ENCODE results near the gene NCKAP5.
"Not testable (repeated sequence)": the region's sequence is repeated elsewhere in the genome, so short reads cannot be mapped to it uniquely, and the experiment has no call there.

NCKAP5 gene

DNA sequence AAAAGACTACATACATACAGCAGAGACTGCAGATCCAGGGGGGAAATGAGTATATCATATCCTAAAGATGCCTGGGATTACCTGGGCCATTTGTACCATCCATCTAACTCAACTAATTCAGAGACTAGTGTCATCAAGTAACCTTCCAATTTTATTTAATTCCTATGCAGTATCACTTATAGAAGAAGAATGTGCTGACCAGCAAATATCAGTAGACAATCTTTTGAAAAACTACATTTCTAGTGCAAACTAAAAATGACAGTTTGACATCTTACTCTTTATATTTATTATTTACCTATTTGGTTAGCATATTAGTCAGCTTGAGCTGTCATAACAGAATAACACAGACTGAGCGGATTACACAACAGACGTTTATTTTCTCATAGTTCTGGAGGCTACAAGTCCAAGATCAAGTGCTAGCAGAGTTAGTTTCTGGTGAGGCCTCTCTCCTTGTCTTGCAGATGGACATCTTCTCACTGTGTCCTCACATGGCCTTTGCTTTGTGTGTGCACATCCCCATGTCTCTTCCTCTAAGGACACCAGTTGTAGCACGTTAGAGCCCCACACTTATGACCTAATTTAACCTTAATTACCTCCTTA is 47.0 kb downstream of the NCKAP5 start:
- no peak for DNase-seq

DNA sequence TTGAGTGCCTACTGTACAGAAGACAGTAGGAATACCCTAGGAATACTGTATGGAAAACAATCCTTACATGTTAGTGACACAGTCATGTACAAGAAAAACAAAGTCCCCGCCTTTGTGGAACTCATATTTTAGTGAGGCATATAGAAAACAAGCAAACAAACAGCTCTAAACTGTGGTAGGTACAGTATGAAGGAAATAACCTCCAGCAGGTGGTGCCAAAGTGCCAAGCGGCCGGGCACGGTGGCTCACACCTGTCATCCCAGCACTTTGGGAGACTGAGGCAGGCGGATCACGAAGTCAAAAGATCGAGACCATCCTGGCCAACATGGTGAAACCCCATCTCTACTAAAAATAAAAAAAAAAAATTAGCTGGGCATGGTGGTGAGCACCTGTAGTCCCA is 48.6 kb downstream of the NCKAP5 start:
- DNase-seq: not testable (repeated sequence)

DNA sequence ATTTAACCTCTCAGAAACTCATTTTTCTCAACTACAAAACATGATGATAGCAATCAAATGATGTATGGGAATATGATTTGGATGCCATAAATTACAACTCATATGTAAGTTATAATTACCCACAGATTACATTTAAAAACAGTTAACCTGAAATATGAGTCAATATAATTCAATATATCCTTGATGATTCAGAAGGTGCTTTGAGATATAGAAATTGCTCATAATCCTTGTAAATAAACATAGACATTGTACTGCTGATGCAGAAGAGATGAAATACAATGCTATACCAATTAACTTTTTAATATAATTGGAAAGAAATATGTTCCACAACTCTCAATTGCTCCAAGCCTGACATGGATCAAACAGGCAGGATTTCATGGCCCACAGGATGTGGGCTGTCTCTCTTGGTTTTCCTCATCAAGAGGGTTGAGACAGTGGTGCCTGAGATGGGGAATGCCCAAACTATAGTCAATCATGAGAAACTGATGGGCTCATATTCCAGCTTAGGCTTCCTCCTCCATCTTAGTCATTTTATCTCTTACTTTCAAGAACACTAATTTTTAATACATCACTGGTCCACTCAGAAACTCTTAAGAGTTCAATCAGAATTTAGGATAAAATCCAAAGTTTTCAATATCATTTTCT is 49.4 kb downstream of the NCKAP5 start:
- peak; percentile 23 for DNase-seq

DNA sequence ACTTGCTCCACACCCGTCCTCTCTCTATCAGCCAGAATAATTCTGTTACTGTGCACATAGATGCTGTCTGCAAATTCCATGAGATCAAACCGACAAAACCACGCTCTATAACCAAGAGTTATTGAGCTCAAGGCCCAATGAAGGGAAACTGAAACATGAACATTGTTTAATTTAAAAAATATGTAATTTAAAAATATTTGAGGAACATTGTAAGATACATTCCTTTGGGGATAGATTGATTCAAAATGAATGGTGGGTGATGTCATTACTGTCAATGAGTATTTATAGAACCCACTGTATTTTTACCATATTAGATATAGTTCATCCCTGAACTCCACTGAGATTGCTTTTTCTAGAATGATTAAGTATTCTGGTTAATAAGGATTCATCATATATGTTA is 50.4 kb downstream of the NCKAP5 start:
- peak; percentile 89 for DNase-seq

DNA sequence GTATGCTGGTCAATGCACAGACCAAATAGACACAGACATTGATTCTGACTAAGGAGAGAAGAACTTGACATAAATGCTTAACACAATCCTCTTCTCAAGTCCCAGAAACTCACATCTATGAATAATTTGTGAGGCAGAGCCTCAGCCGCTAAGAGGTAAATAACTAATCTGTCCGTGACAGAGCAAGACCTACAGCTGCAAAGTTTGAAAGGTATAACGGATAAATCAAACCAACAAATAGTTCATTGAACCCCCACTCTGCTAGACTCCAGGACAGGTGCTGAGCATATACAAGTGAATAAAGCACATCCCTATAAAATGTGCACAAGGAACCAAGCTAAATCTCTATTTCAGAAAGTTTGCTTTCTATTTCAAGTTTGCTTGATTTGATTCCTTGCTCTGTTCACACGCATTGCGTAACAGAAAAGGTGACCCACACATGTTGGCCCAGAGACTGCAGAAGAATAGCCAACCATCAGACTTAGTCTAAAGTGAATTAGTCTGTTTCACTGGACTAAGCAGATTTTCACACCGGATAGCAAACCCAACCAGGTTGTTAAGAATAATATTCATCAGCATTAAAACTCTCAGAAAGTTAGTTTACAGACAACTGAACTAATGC is 51.7 kb downstream of the NCKAP5 start:
- DNase-seq: no peak

DNA sequence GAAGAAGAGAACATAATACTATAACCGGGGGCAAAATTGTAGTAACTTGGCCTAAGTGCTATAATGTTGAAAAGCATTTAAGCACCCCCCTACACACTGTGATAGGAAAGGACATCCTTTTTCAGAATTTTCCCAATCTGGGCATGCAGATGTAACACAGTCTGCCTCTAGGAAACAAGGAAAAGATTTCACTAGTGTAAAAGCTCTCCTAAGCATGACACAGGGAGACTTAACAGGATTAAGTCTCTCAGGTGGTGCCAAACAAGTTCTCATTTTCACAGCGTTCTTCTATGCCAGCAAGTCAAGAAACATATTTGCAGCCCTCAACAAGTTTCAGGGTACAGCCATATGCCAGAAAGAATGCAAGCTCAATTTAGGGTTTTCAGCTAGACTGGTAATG is 53.0 kb downstream of the NCKAP5 start:
- no peak for DNase-seq

DNA sequence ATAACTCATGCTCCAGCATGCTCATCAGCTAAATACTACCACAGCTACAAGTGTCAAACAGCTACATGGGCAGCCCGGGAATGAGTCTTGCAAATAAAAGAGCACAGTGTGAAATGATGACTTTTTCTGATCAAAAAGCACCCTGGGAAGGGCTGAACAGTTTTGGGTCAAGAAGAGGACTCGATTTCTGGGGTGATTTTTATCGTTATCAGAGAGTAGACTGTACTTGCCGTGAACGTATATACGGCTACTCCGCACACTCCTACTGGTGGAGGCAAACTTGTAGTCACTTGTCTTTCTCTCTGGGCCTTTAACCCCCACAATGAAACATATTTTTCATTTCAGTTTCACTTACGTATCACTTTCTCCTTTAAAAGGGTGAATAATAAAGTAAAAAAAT is 54.4 kb downstream of the NCKAP5 start:
- no peak for DNase-seq

DNA sequence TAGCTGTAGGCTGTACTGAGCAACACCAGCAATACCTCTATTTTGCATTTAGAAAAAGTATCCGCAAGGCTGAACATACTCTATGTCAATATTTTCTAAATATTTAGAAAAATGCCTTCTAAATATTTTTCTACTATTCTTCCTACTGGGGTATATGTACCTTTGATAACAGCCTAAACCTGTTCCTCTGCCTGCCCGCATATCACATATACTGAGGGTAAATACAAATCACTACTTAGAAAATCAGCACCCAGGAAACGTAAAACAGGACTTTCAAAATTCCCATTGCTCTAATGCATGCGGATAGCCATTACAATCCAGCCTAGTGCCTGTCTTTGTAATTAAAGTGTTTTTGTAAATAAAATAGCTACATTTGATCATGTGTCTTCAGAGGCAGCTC is 56.1 kb downstream of the NCKAP5 start:
- DNase-seq: no peak

DNA sequence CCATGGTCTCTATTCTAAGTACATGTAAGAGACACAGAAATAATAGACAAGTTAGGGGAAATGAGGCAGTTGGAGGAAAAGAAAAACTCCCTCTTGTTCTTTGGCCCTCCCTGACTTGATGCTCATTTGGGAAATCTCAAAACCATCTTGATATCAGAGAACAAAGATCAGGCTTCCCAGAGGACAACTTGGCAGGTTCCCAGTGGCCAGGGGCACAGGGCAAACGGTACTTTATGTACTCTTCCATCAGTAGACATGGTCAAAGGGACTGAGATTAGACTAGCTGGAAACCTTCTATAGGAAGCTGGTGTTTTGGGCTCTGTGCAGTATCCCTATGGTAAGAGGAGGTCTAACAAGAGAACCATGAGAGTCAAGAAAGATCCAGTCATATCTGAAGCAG is 56.6 kb downstream of the NCKAP5 start:
- no peak for DNase-seq

DNA sequence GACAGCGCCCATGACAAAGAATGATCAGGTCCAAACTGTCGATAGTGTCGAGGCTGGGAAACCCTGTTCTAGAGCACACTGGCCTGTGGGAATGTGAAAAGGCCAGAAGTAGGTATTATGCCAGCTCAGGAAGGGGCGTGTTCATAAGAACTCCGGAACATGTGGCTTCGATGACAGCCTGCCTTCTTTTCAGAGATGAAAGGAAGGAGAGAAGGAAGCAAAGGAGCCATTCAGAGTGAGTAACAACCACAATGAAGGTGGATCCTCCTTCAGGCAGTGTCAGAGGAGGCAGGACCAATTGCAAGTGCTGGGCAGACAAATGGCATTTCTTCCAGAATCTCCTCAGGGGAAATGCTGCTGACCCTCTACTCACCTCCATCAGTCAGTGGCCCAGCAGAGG is 58.5 kb downstream of the NCKAP5 start:
- DNase-seq: no peak

DNA sequence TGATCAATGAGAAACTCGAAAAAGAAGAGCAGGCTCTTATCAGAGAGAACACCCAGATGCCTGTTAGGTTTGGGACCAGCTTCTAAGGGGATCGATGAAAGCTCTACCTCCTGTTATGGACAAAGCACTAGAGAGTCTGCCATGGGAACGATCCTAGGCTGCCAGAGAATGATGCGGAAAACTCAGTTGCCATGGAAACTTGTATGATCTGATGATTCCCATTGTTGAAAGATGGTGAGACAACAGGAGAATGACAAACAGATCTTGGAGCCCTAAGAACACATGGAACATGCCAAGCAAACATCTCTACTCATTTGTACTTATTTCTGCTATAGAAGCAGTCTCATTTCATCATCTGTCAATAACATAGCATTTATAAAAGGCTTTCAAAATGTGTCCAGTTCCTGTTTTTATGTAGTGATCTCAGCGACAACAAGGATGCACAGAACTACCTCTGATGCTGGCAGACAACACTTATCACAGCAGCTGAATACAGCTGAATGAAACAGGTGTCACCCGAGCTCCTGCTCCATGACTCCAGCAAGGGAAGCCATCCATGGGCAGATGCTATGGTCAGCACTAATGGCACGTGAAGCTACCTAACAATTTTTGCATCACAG is 59.6 kb downstream of the NCKAP5 start:
- no peak for DNase-seq

DNA sequence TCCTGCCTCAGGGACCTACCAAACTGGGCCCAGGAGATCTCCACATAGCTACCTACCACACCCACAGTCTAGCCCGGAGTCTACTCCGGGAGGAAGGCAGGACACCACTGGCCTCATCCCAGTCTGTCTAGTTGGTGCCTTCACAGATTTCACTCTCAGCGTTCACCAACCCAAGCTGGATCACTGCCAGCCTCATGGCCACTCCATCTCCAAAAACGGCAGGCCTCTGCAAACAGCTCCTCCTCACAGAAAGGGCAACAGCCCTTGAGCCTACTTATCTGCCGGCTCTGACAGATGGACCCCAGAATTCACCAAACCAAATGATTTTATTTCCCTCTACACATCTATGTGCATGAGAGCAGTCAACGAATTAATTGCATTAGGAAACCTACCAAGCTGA is 61.3 kb downstream of the NCKAP5 start:
- DNase-seq: no peak

DNA sequence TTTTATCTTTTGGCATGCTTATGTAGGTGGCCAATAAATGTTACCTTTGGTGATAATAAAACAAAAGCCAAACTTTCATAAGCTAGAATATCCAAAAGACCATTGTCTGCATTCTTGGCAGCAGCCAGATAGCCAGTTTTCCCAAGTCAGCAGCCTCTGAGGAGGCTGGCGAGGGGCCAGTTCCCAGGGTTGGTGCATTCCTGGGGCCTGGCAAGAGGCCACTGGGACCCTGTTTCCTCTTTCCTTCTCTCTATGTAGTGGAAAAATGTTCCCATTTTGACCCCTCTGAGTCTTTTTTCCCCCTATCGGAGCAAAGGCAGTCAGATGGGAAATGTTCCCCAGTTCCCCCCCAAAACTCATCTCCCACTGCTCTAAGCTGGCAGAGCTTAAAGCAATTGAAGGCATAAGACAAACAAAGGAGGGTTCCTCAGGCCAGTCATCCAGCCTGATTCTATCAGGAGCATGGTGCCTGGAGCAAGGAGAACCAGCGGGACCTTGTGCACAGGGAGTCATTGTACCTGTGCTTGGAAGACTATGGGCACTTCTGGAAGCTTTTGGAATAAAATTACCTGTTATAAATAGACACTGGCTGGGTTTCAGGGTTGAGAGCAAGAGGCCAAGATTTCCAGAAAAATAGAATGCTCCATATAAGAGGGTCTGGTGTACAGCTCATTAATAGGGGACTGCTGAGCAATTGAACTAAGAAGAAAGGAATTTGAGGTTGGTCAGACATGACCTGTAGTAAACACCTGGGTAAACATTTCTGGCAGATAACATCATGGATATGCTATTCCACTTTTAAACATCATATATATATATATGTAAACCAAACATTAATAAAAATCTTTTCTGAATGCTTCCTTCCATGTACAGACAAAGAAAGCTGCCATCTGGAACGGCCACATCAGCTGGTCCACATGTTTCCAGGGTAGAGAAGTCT is 63.4 kb downstream of the NCKAP5 start:
- peak; percentile 88 for DNase-seq

DNA sequence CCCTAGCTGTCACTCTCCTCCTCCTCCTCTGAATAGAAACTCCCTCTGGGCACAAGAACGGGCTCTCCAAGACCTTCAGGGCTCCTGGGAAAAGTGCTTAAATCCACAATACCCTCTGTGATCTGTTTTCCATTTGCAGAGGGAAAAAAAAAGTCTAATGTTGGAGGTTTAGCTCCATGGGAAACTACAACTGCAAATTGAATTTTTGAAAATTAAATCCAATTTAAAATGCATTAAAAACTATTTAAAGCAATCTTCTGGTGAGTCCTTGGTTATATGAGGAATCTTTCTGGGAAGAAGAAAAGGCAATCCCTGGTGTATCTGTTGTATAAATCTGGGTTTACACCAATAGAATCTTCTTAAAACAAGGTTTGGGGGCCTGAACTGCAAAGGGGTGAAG is 64.3 kb downstream of the NCKAP5 start:
- DNase-seq: no peak

DNA sequence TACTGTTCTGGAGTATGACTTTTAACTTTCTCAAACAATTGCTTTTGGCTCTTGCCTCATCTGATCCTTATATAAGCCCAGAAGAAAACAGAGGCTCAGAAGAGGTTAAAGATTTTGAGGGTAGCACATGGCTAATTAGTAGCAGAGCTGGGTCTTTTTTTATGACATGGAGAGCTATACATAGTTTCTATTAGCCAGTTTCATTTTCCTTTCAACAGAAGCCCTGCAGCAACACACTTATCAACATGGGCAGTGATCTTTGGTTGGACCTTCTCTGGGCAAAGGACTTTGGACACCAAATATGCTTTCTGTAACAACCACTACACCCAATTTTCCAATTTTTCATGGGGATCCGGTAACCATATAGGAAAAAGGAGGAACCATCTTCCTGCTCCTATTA is 64.9 kb downstream of the NCKAP5 start:
- no peak for DNase-seq

DNA sequence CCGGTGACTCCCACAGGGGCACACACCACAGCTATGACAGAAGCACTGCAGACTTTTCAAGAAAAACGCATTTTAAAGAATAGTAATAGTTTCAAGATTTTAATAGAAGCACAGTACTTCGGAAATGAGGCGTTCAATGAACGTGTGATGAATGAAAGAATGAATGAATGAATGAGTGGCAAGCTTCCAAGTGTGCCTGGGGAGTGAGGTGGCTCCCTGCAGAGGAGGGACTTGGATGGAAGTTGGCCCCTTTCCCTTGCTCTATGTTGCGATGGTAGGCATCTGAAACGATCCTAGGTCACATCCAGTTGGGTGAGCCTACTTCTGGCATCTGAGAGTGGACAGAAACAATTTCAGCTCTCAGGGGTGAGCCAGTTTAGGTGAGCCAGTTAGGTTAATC is 65.6 kb downstream of the NCKAP5 start:
- no peak for DNase-seq

DNA sequence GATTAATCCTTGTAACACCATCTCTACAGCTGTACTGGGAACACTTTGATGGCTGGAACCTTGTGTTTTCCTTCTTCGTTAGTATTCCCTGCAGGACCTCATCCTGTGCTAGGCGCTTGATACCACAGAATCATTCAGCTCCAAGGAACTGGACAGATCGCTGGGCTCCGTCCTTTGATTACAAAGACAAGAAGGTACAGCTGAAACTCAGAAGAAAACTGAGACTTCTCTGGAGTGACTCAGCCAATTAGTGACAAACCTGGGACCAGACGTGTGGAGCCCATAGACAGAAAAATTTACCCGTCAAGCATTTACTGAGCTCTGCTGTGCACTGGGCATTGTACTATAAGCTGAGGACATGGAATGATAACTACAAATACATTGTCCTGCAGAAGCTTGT is 67.3 kb downstream of the NCKAP5 start:
- no peak for DNase-seq

DNA sequence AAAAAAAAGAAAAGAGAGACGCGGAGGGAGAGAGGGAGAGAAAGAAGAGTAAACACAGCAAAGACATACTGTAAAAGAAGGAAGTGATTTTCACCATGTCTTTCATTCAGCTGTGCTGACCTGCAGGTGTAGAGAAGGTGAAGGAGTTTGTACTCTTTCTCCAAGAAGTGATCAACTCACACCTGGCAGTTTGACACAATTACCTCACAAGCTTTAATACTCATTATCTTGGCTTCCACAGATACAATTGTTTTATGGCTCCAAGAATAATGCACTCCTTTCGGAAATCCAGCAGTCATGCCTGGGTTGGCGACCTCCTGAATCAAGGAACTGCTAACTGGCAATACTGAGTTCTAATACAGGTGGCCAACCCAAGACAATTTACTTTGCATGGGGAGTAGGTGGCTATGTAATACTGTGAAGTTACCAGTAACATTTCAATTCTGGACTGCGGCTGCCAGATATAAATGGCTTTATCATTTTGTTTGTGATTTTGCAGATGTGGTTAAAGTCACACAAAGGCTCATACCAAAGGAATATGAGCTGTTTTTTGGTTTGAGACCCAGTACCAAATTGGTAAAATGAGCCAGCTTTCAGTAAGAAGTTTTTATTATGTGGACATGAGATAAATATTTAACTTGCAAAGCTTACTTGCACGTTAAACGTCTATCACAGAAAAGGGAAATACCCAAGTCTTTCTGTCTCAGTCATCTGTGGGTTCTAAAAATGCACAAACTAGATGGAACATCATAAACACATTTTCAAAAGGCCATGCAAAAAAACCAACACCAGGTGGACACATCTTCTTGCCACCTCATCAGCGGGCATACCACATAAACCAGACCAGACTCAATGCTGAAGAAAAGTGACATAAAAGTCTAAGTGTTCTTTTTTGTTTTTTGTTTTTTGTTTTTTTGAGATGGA is 69.3 kb downstream of the NCKAP5 start:
- DNase-seq: no peak

DNA sequence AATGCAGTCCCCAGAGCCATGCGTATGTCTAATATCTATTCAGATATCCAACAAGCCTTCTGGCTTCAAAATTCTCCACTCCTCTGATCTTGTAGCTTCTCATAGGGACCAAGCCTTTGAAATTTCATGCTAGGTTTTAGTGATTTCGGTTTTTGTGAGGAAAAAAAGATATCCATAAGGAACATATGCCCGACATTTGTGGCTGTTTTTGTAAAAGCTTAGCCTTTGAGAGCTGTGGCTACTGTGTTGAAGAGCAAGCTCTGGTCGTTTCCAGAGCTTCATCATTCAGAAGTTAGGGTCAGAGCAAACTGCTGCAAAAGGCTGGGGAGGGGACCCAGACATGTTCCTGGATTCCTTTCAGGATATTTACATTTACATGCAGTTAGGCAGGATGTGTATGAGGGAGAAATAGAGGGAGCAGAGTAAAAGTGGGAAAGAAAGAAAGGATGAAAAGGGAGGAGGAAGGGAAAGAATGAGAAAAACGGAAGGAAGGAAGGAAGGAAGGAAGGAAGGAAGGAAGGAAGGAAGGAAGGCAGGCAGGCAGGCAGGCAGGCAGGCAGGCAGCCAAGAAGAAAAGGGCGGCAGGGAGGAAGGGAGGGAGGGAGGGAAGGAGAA is 70.2 kb downstream of the NCKAP5 start:
- no peak for DNase-seq

DNA sequence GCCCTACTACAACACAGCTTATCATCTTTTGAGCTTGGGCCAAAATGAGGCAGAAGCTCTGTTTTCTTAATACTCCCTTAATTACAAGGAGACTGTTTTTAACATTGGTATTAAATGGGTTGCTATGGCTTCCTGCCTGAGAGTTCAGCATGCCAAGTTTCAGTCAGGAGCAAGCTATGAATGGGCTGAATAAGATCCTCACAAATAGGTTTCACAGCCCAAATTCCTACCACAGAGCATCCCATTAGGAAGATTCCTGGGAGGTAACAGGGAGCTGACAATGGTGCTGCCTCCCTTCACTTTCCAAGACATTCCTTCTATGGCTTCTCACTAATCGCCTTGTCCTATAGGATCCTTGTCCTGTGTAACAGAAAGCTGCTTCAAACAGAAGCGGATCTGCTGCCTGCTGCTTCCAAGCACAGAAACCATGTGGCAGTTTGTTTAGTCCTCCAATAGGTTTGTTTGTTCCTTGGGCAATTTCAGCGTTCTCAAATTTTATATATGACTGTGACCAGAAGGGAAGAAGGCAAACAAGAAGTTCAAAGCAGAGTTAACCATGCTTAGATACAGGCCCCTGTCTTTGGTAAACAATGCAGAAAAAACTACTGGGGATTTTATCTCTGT is 70.9 kb downstream of the NCKAP5 start:
- DNase-seq: peak; percentile 59

Measured in fibroblast of skin of back (primary cell).